DMS 273 treated with DMSO at 0.1 percent for 48 hours (cell line): Measurements from ENCODE around the gene FAM131C.
"Not testable (repeated sequence)": the region's sequence is repeated elsewhere in the genome, so short reads cannot be mapped to it uniquely, and the experiment has no call there.

Experiments
- DNase-seq: peaks from one replicate; lab custom pipeline; 2025; lab: John Stamatoyannopoulos, UW

FAM131C gene

GRCh38 chr1:16033103-16033632 is 40.3 kb downstream of the FAM131C start:
- not testable (repeated sequence) for DNase-seq

GRCh38 chr1:16032388-16033102 is 40.9 kb downstream of the FAM131C start:
- DNase-seq: peak; percentile 47

GRCh38 chr1:16031551-16031950 is 41.9 kb downstream of the FAM131C start:
- no peak for DNase-seq

GRCh38 chr1:16029288-16029687 is 44.2 kb downstream of the FAM131C start:
- no peak for DNase-seq

- not testable (repeated sequence) for DNase-seq
These were observed 44.5 kb downstream of the FAM131C start for GRCh38 chr1:16029003-16029268.

GRCh38 chr1:16028237-16029002 is 45.0 kb downstream of the FAM131C start:
- no peak for DNase-seq

- DNase-seq: no peak
These were observed 46.5 kb downstream of the FAM131C start for GRCh38 chr1:16026723-16027484.

- not testable (repeated sequence) for DNase-seq
These were observed 47.1 kb downstream of the FAM131C start for GRCh38 chr1:16026302-16026701.

GRCh38 chr1:16023050-16023653 is 50.3 kb downstream of the FAM131C start:
- no peak for DNase-seq

- DNase-seq: no peak
These were observed 51.1 kb downstream of the FAM131C start for GRCh38 chr1:16022393-16022792.

- no peak for DNase-seq
These were observed 51.8 kb downstream of the FAM131C start, which contains the start of gene CLCNKA for GRCh38 chr1:16021681-16022080. Gene CLCNKA, plus strand, starts transcription at chr1:16022036. Its CDS starts 584 bp downstream, at chr1:16022620.

- not testable (repeated sequence) for DNase-seq
These were observed 52.6 kb downstream of the FAM131C start for GRCh38 chr1:16020878-16021277.

- no peak for DNase-seq
These were observed 53.1 kb downstream of the FAM131C start for GRCh38 chr1:16020325-16020724.

GRCh38 chr1:16019644-16020277 is 53.7 kb downstream of the FAM131C start:
- DNase-seq: no peak

GRCh38 chr1:16018749-16019643 is 54.5 kb downstream of the FAM131C start:
- DNase-seq: no peak

GRCh38 chr1:16018308-16018707 is 55.1 kb downstream of the FAM131C start:
- no peak for DNase-seq

- no peak for DNase-seq
These were observed 55.8 kb downstream of the FAM131C start, which contains the start of gene HSPB7 for GRCh38 chr1:16017461-16018303. Gene HSPB7, minus strand, starts transcription at chr1:16018043. Its CDS starts 80 bp downstream, at chr1:16017963.

- no peak for DNase-seq
These were observed 56.4 kb downstream of the FAM131C start for GRCh38 chr1:16017076-16017460.
